Adrenal gland (tissue), 12 donors: ENCODE results near the gene C1orf116. TPM values are rescaled to one million over a fixed set of nuclear protein-coding genes. Genes with fewer than 3 reads are reported as not detected.

Experiments
- DNase-seq, 7 donors: peaks; one replicate each; pipeline ENCODE4 v3.0.0-alpha.2; 2019 to 2020
- H3K27ac ChIP-seq, 5 donors: fragments of 200-600 bp; sonication (generic) in 4 of 5; 1 replicate in 3 of 5; 2 replicates in 2 of 5; pipeline versions ENCODE4 v1.5.1 to v1.8.0; 2016 to 2020; ENCODE audit warnings: mild to moderate bottlenecking in 1 of 5
- H3K27me3 ChIP-seq: fragments of 200-600 bp; 2 replicates; pipeline ENCODE4 v1.8.0; 2021
- H3K36me3 ChIP-seq, 2 donors: fragments of 200-600 bp; replicated peaks in 1 of 2; 1 replicate in 1 of 2; 2 replicates in 1 of 2; pipeline versions ENCODE4 v1.5.1 to v1.8.0; 2018 to 2022
- H3K4me1 ChIP-seq, 2 donors: fragments of 200-600 bp; replicated peaks in 1 of 2; 1 replicate in 1 of 2; 2 replicates in 1 of 2; pipeline versions ENCODE4 v1.5.1 to v1.8.0; 2018 to 2021
- H3K4me3 ChIP-seq, 4 donors: fragments of 200-600 bp; sonication (generic) in 3 of 4; one replicate each; pipeline ENCODE4 v1.5.1; 2016 to 2018
- H3K9me3 ChIP-seq, 3 donors: fragments of 200-600 bp; sonication (generic) in 1 of 3; replicated peaks in 1 of 3; 1 replicate in 2 of 3; 2 replicates in 1 of 3; pipeline versions ENCODE4 v1.5.1 to v1.8.0; 2016 to 2021
- CTCF ChIP-seq, 6 experiments: fragments of 450-650 bp in 4 of 6; fragments of 200-600 bp in 2 of 6; sonication (generic) in 1 of 6; IDR thresholded peaks; 1 replicate in 5 of 6; 2 replicates in 1 of 6; pipeline versions ENCODE4 v1.5.1 to v1.8.0; 2016 to 2021; ENCODE audit warnings: antibody characterized with exemption in 6 of 6, mild to moderate bottlenecking in 2 of 6, moderate library complexity in 1 of 6
- POLR2A ChIP-seq, 2 donors: fragments of 450-650 bp; IDR thresholded peaks; one replicate each; pipeline ENCODE4 v1.6.1; 2017; ENCODE audit warnings: antibody characterized with exemption in 2 of 2, mild to moderate bottlenecking in 2 of 2, moderate library complexity in 1 of 2
- WGBS, 4 donors: extraction: QIAGEN DNeasy Blood & Tissue Kit in 2 of 4; methylation state at CpG; one replicate each; pipeline versions ENCODE4 v1.1.5 to v1.1.7; 2013 to 2017; 5-methylcytosine and 5-hydroxymethylcytosine counted together
- intact Hi-C, 2 donors: fragments of 100-400 bp; cut with DNase I; formaldehyde crosslinking; loops; one replicate each; pipeline versions ENCODE4 v1.14.1 to v1.15.0; 2022 to 2023
- polyA plus RNA-seq, 3 donors: library from polyadenylated mRNA; stranded (reverse); fragments of 200-250 nt in 2 of 3; fragments of 350-450 nt in 1 of 3; fragmentation: Illumina TruSeq in 1 of 3; extraction: RNeasy Lipid Tissue Mini Kit (QIAGEN cat#74804) in 1 of 3; gene quantifications; one replicate each; pipeline ENCODE4 v1.2.3, GENCODE V29; 2013 to 2014
- total RNA-seq, 9 donors: library from RNA; depleted of rRNA in 4 of 9; stranded (reverse); fragments of >200 nt in 4 of 9; fragments of 120-200 nt in 1 of 9; fragmentation: NEBNext Ultra II Directional in 1 of 9; extraction: Animal tissue kit (Norgen Biotek cat#: 25700) in 1 of 9; gene quantifications; one replicate each; pipeline versions ENCODE4 v1.1.0 to v1.2.4, GENCODE V29; 2013 to 2023
- donor health status: healthy with polysubstance abuse.
- donor health status: Bipolar disorder and iron deficiency.
- donor health status: DM: yes; HTN: yes; CAD: no.
- donor health status: DM: no; HTN: no; CAD: no.
- donor health status: DM: no; HTN: no; CAD: no.
- donor health status: DM: yes; HTN: yes; CAD: no.

Gene C1orf116
- total and polyA plus RNA-seq, 12 donors, result 0.11 to 3.7 (median 0.96) TPM

- Histone ChIP-seq H3K27me3 (no peaks in the 10 kb centered on the region), H3K4me1 (no peaks in the 10 kb centered on the region), H3K27ac (no peak overlapping the region), H3K4me3 (no peak overlapping the region), H3K36me3 (peaks cover 0 to 61% of the 10 kb centered on the region in 2 donors), H3K9me3 (no peaks in the 10 kb centered on the region)
- intact Hi-C loops, result no loop called here
- DNase-seq, result peak in 1 of 7 donors; percentile 29
- TF ChIP-seq CTCF (IDR thresholded peaks at IDR 0.05), result no peak
- WGBS, 4 donors, result 74 to 90% (median 87%) methylated on average over 8 of the region's 8 CpGs
These were observed 32.0 kb upstream of the C1orf116 start for GRCh38 chr1:207064561-207064960.

- Histone ChIP-seq H3K27ac (no peak overlapping the region), H3K36me3 (peaks cover 0 to 46% of the 10 kb centered on the region in 2 donors), H3K9me3 (no peaks in the 10 kb centered on the region), H3K27me3 (no peaks in the 10 kb centered on the region), H3K4me1 (no peaks in the 10 kb centered on the region), H3K4me3 (no peak overlapping the region)
- no peak for DNase-seq
- intact Hi-C loops, result no loop called here
- TF ChIP-seq POLR2A (IDR thresholded peaks at IDR 0.05), result no peak
- TF ChIP-seq CTCF (IDR thresholded peaks at IDR 0.05), result no peak
- 88 to 97% (median 93%) methylated on average over 5 of the region's 5 CpGs for WGBS, 4 donors
These were observed 30.5 kb upstream of the C1orf116 start for GRCh38 chr1:207063014-207063413.

GRCh38 chr1:207062058-207062457 is 29.5 kb upstream of the C1orf116 start:
- Histone ChIP-seq H3K4me3 (no peak overlapping the region), H3K27ac (no peak overlapping the region), H3K36me3 (peaks cover 0 to 39% of the 10 kb centered on the region in 2 donors), H3K27me3 (no peaks in the 10 kb centered on the region), H3K9me3 (no peaks in the 10 kb centered on the region), H3K4me1 (no peaks in the 10 kb centered on the region)
- TF ChIP-seq CTCF (IDR thresholded peaks at IDR 0.05) (no peak), POLR2A (IDR thresholded peaks at IDR 0.05) (no peak)
- 80 to 100% (median 92%) methylated on average over 1 of the region's 1 CpG for WGBS, 4 donors
- intact Hi-C loops, result no loop called here
- no peak for DNase-seq

GRCh38 chr1:207060596-207060995 is 28.0 kb upstream of the C1orf116 start:
- peaks cover 0 to 35% of the 10 kb centered on the region in 2 donors for H3K36me3 ChIP-seq

More at GRCh38 chr1:207060596-207060995, 28.0 kb upstream of the C1orf116 start:
- H3K27me3 ChIP-seq, result no peaks in the 10 kb centered on the region
- TF ChIP-seq CTCF (IDR thresholded peaks at IDR 0.05) (no peak), POLR2A (IDR thresholded peaks at IDR 0.05) (no peak)
- no peak overlapping the region for H3K4me3 ChIP-seq
- H3K9me3 ChIP-seq, result no peaks in the 10 kb centered on the region
- WGBS, 4 donors, result 51 to 75% (median 65%) methylated on average over 3 of the region's 3 CpGs
- H3K27ac ChIP-seq, result no peak overlapping the region
- DNase-seq, result no peak
- no peaks in the 10 kb centered on the region for H3K4me1 ChIP-seq
- intact Hi-C loops, result no loop called here
